ENCODE data around the gene TRIM5. TPM values are rescaled to one million over a fixed set of nuclear protein-coding genes. Genes with fewer than 3 reads are reported as not detected.

TRIM5 gene
- total and polyA plus RNA-seq, 10 of the 15 experiments (the other 5 are each of a cell fraction or from before 2014, with no cell fraction given) = 20.0 to 59.7 (median 31.8) TPM

- TF ChIP-seq ELK1 (IDR thresholded peaks at IDR 0.05; ENCODE audit: low read depth, low read length) = no peak
- peak; percentile 63; the same call in 1 of the 2 replicates for TF ChIP-seq BCL11A (IDR thresholded peaks at IDR 0.05; ENCODE audit: low read depth, low read length)
- peak; percentile 55; the same call in 1 of the 2 replicates for TF ChIP-seq ATF7 (IDR thresholded peaks at IDR 0.05; ENCODE audit: low read depth)
- TF ChIP-seq TARDBP (IDR thresholded peaks at IDR 0.05; ENCODE audit: borderline replicate concordance) = no peak
- TF ChIP-seq SREBF1 (IDR thresholded peaks at IDR 0.05; ENCODE audit: low read length) = no peak
- peak; percentile 41; the same call in 1 of the 2 replicates for TF ChIP-seq ZNF384 (IDR thresholded peaks at IDR 0.05; ENCODE audit: borderline replicate concordance, low read depth, low read length)
- 0 out of 2 replicates have a peak, but pooled peaks have one; percentile 18 for TF ChIP-seq ATF2 (IDR thresholded peaks at IDR 0.05; ENCODE audit: low read length)
- TF ChIP-seq NRF1 (conservative IDR thresholded peaks at IDR 0.05; ENCODE audit: low read depth, low read length) = no peak
- TF ChIP-seq SREBF2 (IDR thresholded peaks at IDR 0.05; ENCODE audit: low read length) = no peak
- 0 out of 2 replicates have a peak, but pooled peaks have one; percentile 31 for TF ChIP-seq ZBED1 (IDR thresholded peaks at IDR 0.05; ENCODE audit: borderline replicate concordance)
- no peak for TF ChIP-seq WRNIP1 (IDR thresholded peaks at IDR 0.05; ENCODE audit: borderline replicate concordance, low read depth, low read length)
- TF ChIP-seq SUPT20H (IDR thresholded peaks at IDR 0.05; ENCODE audit: borderline replicate concordance, control insufficient read depth, low read depth, low read length) = no peak
- TF ChIP-seq, protein P1, sequence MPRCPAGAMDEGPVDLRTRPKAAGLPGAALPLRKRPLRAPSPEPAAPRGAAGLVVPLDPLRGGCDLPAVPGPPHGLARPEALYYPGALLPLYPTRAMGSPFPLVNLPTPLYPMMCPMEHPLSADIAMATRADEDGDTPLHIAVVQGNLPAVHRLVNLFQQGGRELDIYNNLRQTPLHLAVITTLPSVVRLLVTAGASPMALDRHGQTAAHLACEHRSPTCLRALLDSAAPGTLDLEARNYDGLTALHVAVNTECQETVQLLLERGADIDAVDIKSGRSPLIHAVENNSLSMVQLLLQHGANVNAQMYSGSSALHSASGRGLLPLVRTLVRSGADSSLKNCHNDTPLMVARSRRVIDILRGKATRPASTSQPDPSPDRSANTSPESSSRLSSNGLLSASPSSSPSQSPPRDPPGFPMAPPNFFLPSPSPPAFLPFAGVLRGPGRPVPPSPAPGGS (IDR thresholded peaks at IDR 0.05; ENCODE audit: borderline replicate concordance, insufficient read depth, low read depth, low read length, poor library complexity, severe bottlenecking) = no peak
- peak; percentile 42; the same call in 1 of the 2 replicates for TF ChIP-seq IRF4 (IDR thresholded peaks at IDR 0.05; ENCODE audit: low read depth, low read length)
- peak; percentile 58; the same call in 1 of the 2 replicates for TF ChIP-seq MXI1 (IDR thresholded peaks at IDR 0.05; ENCODE audit: low read depth, low read length)
- peak; percentile 46; the same call in 1 of the 2 replicates for TF ChIP-seq MTA3 (IDR thresholded peaks at IDR 0.05; ENCODE audit: borderline replicate concordance, low read length)
- TF ChIP-seq, protein P2, sequence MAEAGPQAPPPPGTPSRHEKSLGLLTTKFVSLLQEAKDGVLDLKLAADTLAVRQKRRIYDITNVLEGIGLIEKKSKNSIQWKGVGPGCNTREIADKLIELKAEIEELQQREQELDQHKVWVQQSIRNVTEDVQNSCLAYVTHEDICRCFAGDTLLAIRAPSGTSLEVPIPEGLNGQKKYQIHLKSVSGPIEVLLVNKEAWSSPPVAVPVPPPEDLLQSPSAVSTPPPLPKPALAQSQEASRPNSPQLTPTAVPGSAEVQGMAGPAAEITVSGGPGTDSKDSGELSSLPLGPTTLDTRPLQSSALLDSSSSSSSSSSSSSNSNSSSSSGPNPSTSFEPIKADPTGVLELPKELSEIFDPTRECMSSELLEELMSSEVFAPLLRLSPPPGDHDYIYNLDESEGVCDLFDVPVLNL (IDR thresholded peaks at IDR 0.05; ENCODE audit: low read depth, low read length) = no peak
- TF ChIP-seq, protein P3, sequence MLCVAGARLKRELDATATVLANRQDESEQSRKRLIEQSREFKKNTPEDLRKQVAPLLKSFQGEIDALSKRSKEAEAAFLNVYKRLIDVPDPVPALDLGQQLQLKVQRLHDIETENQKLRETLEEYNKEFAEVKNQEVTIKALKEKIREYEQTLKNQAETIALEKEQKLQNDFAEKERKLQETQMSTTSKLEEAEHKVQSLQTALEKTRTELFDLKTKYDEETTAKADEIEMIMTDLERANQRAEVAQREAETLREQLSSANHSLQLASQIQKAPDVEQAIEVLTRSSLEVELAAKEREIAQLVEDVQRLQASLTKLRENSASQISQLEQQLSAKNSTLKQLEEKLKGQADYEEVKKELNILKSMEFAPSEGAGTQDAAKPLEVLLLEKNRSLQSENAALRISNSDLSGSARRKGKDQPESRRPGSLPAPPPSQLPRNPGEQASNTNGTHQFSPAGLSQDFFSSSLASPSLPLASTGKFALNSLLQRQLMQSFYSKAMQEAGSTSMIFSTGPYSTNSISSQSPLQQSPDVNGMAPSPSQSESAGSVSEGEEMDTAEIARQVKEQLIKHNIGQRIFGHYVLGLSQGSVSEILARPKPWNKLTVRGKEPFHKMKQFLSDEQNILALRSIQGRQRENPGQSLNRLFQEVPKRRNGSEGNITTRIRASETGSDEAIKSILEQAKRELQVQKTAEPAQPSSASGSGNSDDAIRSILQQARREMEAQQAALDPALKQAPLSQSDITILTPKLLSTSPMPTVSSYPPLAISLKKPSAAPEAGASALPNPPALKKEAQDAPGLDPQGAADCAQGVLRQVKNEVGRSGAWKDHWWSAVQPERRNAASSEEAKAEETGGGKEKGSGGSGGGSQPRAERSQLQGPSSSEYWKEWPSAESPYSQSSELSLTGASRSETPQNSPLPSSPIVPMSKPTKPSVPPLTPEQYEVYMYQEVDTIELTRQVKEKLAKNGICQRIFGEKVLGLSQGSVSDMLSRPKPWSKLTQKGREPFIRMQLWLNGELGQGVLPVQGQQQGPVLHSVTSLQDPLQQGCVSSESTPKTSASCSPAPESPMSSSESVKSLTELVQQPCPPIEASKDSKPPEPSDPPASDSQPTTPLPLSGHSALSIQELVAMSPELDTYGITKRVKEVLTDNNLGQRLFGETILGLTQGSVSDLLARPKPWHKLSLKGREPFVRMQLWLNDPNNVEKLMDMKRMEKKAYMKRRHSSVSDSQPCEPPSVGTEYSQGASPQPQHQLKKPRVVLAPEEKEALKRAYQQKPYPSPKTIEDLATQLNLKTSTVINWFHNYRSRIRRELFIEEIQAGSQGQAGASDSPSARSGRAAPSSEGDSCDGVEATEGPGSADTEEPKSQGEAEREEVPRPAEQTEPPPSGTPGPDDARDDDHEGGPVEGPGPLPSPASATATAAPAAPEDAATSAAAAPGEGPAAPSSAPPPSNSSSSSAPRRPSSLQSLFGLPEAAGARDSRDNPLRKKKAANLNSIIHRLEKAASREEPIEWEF (IDR thresholded peaks at IDR 0.05; ENCODE audit: insufficient replicate concordance, low read depth, low read length) = no peak
- TF ChIP-seq KDM1A (IDR thresholded peaks at IDR 0.05; ENCODE audit: borderline replicate concordance) = no peak
- peak; percentile 8; the same call in 1 of the 2 replicates for TF ChIP-seq BACH1 (IDR thresholded peaks at IDR 0.05; ENCODE audit: borderline replicate concordance)
These were observed 52.8 kb downstream of the TRIM5 start (continued) for GRCh38 chr11:5631969-5632635.
